Measurements from ENCODE around the gene MARVELD1.

MARVELD1 gene

GRCh38 chr10:97755718-97756117, 42.2 kb downstream of the MARVELD1 start:
- DNase-seq (ENCODE audit: low read depth), result no peak

GRCh38 chr10:97757471-97757870, 43.9 kb downstream of the MARVELD1 start:
- DNase-seq (ENCODE audit: low read depth), result no peak

GRCh38 chr10:97759158-97759887, 45.8 kb downstream of the MARVELD1 start:
- DNase-seq (ENCODE audit: low read depth), result peak; percentile 35

GRCh38 chr10:97759946-97760345, 46.4 kb downstream of the MARVELD1 start:
- DNase-seq (ENCODE audit: low read depth), result no peak

- no peak for DNase-seq (ENCODE audit: low read depth)
Measured at GRCh38 chr10:97760461-97761257, 47.1 kb downstream of the MARVELD1 start.

GRCh38 chr10:97761331-97761865, 47.9 kb downstream of the MARVELD1 start:
- DNase-seq (ENCODE audit: low read depth), result no peak

- DNase-seq (ENCODE audit: low read depth), result no peak
Measured at GRCh38 chr10:97762056-97762455, 48.5 kb downstream of the MARVELD1 start.

- DNase-seq (ENCODE audit: low read depth), result no peak
Measured at GRCh38 chr10:97762816-97763215, 49.3 kb downstream of the MARVELD1 start.

GRCh38 chr10:97763411-97763810, 49.9 kb downstream of the MARVELD1 start:
- no peak for DNase-seq (ENCODE audit: low read depth)

- DNase-seq (ENCODE audit: low read depth), result no peak
Measured at GRCh38 chr10:97763947-97764346, 50.4 kb downstream of the MARVELD1 start.

GRCh38 chr10:97764519-97764931, 51.0 kb downstream of the MARVELD1 start:
- DNase-seq (ENCODE audit: low read depth), result no peak

GRCh38 chr10:97765201-97765600, 51.7 kb downstream of the MARVELD1 start:
- no peak for DNase-seq (ENCODE audit: low read depth)

- DNase-seq (ENCODE audit: low read depth), result no peak
Measured at GRCh38 chr10:97766106-97766810, 52.7 kb downstream of the MARVELD1 start.

- no peak for DNase-seq (ENCODE audit: low read depth)
Measured at GRCh38 chr10:97766996-97767924, 53.7 kb downstream of the MARVELD1 start.
